HG03108 (cell line): ENCODE data around the gene MAP1LC3C.

Experiments
- ATAC-seq: cut with Tn5 transposase; IDR thresholded peaks from one replicate; pipeline ENCODE4 v1.9.1; 2021; ENCODE audit warnings: moderate library complexity; ENCODE audit not compliant: unreplicated experiment

MAP1LC3C gene

DNA sequence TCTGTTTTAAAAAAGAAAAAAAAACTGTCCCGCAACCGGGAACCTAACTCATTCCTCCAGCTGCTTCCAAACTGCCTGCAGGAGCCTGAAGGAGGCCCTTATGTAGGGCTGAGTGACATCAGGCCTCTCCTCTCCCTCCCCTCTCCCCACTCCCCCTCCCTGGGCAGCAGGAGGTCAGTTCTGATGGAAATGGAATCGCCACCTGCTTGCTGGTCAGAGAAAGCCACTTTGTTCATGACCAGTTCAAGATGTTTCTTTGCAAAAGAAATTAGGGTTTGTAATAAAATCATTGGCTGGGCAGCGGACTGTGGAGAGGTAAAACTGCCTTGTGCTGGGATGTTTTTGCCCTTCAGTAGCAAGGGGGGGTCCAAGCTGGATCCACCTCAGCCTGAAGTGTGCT is at the start of gene MAP1LC3C:
TSS of gene MAP1LC3C (minus strand) at position 73 of the 400 bp plus-strand sequence. CDS start 90 bp downstream, outside the sequence.
- ATAC-seq: no peak

DNA sequence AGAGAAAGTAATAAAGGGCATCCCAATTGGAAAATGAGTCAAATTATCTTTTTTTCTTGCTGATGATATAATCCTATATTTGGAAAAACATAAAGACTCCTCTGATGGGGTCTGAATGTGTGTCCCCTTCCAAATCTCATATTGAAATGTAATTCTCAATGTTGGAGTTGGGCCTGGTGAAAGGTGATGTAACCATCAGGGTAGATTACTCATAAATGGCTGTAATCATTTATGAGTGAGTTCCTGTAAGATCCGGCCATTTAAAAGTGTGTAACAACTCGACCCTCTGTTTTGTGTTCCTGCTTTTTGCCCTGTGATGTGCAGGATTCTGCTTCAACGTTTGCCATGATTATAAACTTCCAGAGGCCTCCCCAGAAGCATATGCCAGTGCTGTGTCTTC is 44.3 kb upstream of the MAP1LC3C start:
- ATAC-seq: no peak

DNA sequence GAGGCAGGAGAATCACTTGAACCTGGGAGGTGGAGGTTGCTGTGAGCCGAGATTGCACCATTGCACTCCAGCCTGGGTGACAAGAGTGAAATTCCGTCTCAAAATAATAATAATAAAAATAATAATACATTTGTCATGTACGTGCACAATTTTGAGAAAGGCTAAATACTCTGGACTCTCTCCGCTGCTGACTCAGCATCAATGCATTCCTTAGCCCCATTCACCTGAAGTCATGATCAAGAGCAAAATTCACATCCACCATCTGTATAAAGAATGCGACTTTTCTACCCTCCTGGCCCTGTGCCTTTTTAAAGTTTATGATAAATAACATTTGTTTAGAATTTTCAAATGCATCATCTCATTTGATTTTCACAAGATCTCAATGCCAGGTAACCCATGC is 35.5 kb upstream of the MAP1LC3C start:
- no peak for ATAC-seq

DNA sequence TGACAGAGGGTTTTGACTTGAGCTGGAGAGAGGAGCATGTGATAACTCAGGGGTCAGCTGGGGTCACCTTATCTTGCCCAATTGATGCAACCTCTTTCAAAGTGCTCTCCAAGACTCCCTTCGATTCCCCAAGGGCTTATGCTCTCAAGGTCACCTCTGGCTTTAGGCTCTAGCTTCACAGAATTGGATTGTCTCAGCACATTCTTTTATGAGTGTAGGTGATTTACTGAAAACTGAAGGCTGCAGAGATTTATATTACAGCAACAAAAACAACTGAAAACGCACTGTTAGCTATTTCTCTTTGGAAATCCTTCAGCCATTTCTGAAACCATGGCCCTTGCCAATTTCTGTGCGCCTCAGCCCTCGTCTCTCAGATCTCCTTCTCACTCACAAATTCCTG is 34.5 kb upstream of the MAP1LC3C start:
- no peak for ATAC-seq

DNA sequence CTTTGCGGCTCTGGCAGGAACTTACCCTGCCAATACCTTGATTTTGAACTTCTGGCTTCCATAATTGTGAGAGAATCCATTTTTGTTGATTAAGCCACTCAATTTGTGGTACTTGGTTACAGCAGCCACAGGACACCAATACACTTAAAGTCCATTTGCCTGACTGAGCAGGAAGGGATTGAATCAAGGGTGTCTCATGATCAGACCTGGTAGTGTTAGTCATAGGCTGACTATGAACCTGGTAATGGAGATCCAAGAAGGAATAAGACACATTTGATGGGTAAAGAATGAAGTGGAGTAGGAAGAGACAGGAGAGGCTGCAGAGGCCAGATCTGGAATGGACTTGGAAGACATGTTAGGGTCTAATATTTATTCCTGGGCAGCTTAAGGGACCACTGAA is 31.2 kb upstream of the MAP1LC3C start:
- ATAC-seq: no peak

DNA sequence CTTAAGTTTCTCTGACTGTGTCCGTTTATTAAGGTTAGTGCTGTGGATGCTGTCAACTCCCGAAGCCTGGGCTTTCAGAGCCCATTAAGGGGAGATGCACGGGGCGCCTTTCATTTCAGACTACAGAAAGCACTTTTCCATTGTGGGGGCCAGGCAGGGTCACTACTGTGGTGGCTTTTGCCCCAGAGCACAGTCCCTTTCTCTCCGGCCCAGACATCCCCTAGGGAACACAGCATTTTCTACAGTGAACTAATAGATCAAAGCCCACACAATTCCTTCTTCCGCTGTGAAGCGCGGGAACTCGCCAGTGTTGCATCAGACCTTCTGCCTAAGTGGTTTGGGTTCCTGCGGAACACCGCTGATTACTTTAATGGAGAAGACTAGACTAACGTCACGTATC is 26.8 kb upstream of the MAP1LC3C start:
- no peak for ATAC-seq

DNA sequence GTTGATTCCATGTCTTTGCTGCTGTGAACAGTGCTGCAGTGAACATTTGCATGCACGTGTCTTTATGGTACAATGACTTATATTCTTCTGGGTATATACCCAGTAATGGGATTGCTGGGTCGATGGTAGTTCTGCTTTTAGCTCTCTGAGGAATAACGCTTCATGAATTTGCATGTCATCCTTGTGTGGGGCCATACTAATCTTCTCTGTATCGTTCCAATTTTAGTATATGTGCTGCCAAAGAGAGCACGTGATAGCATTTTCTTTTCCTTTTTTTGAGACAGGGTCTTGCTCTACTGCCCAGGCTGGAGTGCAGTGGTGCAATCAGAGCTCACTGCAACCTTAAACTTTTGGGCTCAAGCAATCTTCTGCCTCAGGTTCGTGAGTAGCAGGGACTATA is 24.9 kb upstream of the MAP1LC3C start:
- ATAC-seq: no peak

DNA sequence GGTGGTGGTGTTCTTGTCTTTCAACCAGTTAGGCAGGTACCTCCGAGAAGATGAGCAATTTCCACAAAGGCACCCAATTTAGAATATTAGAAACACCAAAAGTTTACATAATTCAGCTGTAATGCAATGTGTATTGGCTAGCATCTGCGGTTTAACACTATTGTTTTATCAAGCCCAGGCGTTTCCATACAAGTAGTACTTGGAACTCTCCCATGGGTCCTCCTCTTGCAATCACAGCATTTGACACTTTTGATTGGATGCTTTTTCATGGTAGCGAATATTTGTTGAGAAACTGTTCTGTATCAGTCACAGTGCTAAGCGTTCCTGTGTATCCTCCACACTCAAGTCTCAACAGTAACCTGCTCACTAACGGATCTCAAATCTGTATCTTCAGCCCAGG is 20.1 kb upstream of the MAP1LC3C start:
- ATAC-seq: no peak

DNA sequence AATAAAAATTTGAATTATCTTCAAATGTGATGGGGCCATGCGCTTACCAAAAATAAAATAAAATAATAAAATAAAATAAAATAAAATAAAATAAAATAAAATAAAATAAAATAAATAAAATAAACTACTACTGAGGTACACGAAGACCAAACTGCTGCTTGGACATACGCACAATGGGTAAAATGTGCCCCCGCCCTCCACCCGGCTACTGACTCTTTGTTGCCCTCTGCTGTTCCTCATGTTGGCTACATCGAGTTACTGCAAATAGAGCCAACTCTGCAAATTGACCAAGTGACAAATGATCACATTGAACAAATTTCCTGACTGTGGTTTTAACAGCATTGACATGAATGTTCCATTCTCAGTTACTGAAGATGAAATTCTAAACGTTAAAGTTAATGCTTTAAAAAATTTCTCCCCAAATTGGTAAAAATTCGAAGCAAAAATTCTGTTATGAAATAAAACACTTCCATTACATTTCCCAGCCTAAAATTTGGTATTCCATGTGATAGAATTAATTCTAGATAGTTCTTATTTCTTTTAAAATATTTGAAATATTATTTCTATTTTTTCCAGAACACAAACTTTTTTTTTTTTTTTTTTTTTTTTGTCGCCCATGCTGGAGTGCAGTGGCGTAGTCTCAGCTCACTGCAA is 18.8 kb upstream of the MAP1LC3C start:
- ATAC-seq: no peak

DNA sequence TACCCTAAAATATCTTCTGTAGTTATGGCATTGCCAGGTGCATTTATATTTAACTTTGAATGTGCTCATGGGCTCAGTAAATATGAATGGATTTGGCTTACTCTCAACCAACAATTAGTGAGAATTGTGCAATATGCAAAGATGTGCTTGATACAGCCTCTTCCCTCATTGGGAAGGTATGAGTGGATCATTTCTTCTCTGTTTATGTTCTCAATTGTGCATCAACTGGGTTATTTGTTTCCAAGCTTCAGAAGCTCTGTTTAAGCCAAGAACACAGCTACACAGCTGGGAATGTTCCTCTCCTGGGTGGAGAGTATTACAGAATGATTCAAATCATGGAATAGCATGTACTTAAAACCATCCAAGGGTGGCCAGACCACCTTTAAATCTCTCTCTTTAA is 17.6 kb upstream of the MAP1LC3C start:
- ATAC-seq: no peak

DNA sequence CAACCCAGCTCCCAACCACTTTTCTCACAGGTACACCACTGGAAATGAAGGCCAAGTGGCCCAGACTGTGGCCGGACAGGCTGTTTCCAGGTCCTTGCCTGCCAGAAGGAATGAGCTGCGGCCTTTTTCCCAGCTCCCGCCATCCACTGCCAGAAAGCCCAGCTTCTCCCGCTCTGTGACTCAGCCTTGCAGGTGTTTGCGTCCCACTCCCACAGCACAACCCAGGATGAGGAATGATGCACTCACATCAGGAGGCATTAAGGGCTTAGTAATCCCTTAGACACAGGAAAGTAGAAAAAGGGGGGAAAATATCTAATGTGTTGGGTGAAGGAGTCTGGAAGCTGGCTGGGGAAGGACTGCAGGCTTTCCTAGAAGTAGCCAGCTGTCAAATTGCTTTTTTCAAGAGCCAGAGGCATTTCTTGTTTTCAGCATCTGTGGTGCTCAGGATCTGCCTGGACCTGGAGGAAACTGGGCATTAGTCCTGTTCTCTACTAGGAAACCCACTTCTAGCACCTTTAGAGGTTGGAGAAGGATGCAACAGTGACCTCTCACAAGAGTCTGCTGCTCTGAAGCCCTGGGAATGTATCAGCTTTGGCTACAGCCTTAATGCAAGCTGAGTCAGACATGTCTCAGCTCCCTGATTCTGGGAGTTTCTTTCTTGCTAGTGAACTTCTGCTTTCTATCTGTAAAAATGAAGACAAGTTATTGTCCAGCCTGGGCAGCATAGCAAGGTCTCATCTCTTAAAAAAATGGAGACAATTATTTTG is 13.2 kb upstream of the MAP1LC3C start:
- ATAC-seq: no peak

DNA sequence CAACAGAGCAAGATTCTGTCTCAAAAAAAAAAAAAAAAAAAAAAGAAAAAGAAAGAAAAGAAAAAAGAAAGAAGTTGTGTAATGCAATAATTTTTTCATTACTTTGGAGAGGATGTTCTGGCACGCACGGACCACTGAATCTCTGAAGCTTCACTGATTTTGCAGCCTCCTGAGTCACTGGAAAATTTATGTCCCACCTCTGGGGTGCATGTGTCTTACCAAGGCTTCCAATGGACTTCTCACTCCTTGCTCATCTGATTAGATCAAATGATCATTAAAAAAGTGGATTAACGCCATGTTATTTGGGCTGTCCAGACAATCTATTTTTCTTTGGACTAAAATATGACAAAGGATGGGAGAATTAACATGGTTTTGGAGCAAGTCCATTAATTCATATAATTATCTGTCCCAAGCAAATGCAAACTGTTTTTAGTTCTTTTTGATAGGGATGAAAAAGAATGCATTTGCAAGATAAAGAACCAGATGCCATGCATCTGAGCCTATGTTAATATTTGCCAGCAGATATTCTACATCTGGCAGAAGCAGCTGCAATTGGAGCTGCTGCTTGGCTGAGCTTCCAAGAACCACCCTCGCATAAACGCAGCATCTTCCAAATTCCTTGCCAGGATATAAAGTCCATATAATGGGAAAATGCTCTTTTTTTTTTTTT is 10.1 kb upstream of the MAP1LC3C start:
- ATAC-seq: no peak

DNA sequence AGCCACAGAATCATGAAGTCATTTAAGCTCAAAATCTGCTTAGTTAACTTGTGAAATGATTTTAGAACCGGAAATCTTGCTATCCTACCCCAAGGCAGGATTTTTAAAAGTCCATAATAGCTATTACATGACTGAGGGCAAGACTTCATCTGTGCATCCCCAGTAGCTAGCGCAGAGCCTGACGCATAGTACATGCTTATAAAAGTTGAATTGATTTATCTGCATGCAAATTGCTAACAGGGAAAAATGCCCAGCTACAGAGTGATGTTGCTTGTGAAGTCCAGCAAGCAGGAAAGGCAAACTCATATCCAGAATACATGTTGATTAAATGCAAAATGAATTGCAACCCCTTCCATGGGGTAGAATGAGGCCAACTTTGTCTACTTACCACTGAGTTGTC is 8.1 kb upstream of the MAP1LC3C start:
- ATAC-seq: no peak

DNA sequence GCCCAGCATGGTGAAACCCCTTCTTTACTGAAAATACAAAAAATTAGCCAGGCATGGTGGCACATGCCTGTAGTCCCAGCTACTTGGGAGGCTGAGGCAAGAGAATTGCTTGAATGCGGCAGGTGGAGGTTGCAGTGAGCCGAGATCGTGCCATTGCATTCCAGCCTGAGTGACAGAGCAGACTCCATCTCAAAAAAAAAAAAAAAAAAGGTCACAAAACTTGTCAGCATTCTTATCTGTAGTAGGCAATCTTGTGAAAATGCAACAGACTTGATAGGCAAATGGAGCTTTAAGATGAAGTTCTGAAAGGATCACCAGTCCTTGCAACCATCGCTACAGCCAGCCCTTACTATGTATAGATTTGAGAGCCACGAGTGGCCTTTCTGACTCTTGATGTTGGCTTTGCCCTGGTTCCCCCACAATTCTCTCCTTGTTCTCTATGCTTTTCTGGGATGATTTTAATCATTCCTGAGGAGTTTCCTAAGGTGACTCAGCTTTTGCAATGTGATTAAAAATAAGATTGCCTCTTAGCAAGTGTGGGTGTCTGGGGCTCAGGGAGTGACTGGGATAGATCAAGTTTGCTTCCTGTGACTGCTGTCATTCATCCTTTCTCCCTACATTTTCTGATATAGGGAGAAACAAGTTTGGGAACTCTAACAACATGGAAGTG is 7.1 kb upstream of the MAP1LC3C start:
- no peak for ATAC-seq

DNA sequence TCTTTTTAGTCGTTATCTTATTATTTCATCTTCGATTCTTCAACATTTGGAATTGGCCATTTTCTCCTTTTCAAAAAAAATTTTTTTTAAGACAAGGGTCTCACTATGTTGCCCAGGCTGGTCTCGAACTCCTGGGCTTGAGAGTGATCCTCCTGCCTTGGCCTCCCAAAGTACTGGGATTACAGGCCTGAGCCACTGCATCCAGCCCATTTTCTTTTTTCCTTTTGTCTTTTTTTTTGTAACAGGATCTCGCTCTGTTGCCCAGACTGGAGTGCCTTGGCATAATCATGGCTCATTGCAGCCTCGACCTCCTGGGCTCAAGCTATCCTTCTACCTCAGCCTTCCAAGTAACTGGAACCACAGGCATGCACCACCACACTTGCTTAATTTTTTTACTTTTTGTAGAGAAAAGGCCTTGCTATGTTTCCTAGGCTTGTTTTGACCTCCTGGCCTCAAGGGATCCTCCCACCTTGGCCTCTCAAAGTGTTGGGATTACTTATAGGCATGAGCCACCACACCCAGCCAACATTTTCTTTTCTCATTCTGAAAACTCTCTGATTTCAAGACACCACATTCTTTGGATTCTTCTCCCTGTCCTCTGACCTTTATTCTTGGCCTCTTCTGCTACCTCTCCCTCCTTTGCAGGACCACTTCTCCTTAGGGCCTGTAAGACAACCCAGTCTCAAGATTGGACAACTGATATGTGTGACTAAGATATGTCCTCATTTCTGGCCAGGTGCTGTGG is 6.0 kb upstream of the MAP1LC3C start:
- ATAC-seq: no peak

DNA sequence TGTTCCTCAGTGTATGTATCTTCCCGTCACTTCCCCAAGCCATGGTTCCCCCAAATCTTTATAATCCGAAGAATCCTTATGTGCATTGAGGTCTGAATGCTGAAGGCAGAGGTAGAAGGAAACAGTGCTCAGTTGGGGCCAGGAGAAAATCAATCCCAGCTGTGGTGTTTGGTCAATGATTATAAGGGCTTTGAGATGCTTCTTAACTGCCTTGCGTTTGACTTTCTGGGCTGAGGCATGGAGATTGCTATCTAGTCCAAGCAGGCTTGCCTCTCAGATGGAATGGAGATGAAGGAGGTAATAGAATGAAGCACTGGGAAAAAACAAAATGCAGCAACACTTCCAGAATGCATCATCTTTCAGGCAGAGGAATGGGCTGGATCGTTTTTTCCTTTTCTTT is 3.6 kb upstream of the MAP1LC3C start:
- no peak for ATAC-seq

DNA sequence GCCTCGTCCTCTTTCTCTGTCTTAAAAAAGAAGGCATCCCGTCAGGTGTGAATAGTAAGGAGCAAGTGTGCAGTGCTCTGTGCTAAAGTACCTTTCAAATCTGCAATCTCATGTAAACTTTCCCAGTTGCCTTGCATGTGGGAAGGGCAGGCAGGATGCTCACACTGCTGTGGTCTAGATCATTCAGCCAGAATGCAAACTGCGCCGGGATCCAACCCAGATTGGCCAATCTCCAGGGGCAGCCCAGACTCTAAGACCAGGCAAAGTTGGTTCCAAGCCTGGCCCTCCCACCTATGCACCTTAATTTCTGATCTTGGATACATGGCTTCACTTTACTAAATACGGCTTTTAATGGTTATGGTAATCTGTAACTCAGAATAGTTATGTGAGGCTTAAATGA is 3.2 kb upstream of the MAP1LC3C start:
- ATAC-seq: no peak

DNA sequence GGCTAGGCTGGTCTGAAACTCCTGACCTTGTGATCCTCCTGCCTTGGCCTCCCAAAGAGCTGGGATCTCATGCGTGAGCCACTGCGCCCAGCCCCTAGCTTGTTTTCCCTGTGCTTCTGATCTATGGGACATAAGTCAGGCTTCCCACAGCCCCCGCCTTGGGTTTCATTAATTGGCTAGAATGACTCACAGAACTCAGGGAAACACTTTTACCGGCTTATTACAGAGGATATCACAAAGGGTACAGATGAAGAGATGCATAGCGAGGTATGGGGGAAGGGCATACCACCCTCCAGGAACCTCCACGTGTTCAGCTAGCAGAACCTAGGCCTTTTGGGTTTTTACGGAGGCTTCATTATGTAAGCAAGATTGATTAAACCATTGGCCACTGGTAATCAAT is 1.5 kb upstream of the MAP1LC3C start:
- ATAC-seq: no peak

DNA sequence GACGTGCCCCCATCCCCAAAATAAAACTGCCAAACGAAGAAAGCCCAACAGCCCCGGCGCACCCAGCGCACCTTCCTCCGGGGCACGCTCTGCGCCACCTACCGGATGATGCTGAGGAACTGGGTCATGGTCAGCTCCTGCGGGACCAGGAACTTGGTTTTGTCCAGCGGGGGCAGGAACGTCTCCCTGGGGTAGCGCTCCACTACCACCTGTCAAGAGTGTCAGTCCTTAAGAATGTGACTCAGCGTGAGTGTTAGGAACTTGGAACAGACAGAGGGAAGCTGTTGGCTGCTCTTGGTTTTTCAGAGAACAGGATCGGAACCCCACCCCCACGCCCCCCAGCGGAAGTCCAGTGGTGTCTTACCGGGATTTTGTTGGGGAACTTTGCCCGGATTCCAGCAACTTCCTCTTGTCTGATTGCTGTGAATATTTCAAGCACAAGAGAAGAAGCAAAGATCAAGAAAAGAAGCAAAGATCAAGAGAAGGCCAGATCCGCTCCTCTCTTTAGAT is 431 bp downstream of the MAP1LC3C start:
- peak; percentile 72 for ATAC-seq

DNA sequence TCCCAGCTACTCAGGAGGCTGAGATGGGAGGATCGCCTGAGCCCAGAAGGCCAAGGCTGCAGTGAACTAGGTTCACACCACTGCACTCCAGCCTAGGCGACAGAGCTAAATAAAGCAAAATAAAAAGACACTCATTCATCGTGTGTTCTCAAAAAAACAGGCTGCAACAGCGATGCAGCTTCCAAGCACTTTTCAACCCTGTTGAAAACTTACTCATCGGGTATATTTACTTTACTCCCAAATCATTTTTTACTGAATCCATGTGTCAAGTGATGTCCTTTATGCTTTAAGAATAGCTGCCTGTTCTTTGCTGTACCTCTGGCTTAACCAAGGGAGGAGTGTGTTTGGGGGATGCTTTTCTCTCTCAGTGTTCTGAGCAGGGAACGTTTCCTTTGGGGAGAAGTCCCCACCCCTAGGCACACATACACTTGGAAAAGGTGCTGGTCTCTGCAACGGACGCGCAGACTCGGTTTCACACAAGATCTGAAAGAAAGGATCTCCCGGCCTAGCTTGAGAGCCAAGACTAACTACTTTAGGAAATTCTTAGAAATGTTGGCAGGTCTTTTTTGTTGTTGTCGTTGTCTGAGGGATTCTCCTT is 1.4 kb downstream of the MAP1LC3C start:
- no peak for ATAC-seq
